Body of pancreas (tissue), 4 donors: ENCODE results near the gene CYP4V2. TPM values are rescaled to one million over a fixed set of nuclear protein-coding genes. Genes with fewer than 3 reads are reported as not detected.

Source experiments
- ATAC-seq: fragments of 150-250 bp; one replicate; pipeline ENCODE4 v1.9.1; 2016
- DNase-seq, 4 donors: peaks; one replicate each; pipeline ENCODE4 v3.0.0-alpha.2; 2019
- H3K27ac ChIP-seq, 4 donors: fragments of 200-600 bp; sonication (generic); 1 replicate in 3 of 4; 2 replicates in 1 of 4; pipeline versions ENCODE4 v1.5.1 to v1.6.1; 2016 to 2019; ENCODE audit warnings: mild to moderate bottlenecking in 1 of 4, mixed read lengths in 1 of 4, moderate library complexity in 1 of 4
- H3K27me3 ChIP-seq, 2 donors: fragments of 200-600 bp; sonication (generic); one replicate each; pipeline ENCODE4 v1.6.0; 2016; ENCODE audit warnings: mild to moderate bottlenecking in 1 of 2
- H3K36me3 ChIP-seq, 2 donors: fragments of 200-600 bp; sonication (generic); replicated peaks in 1 of 2; 2 replicates each; pipeline ENCODE4 v1.5.1; 2016; ENCODE audit warnings: low read depth in 2 of 2; ENCODE audit not compliant: insufficient read depth in 1 of 2
- H3K4me1 ChIP-seq: fragments of 200-600 bp; sonication (generic); one replicate; pipeline ENCODE4 v1.6.0; 2016
- H3K4me3 ChIP-seq, 2 donors: fragments of 200-600 bp; sonication (generic); 1 replicate in 1 of 2; 2 replicates in 1 of 2; pipeline ENCODE4 v1.5.1; 2016 to 2019
- H3K9me3 ChIP-seq, 3 donors: fragments of 200-600 bp; sonication (generic); 1 replicate in 2 of 3; 2 replicates in 1 of 3; pipeline ENCODE4 v1.5.1; 2016
- POLR2A ChIP-seq, 3 donors: fragments of 450-650 bp; IDR thresholded peaks; one replicate each; pipeline ENCODE4 v1.6.1; 2016; ENCODE audit warnings: antibody characterized with exemption in 3 of 3, mild to moderate bottlenecking in 2 of 3
- WGBS, 2 donors: methylation state at CpG; one replicate each; pipeline ENCODE4 v1.1.5; 2017; 5-methylcytosine and 5-hydroxymethylcytosine counted together
- intact Hi-C: fragments of 100-400 bp; cut with DNase I; formaldehyde crosslinking; loops from one replicate; pipeline ENCODE4 v1.15.1; 2023
- total RNA-seq, 2 donors: library from RNA; depleted of rRNA; stranded (reverse); fragments of >200 nt; gene quantifications; one replicate each; pipeline ENCODE4 v1.1.0, GENCODE V29; 2016
- TF ChIP-seq, protein P1 (sequence below), 7 experiments: fragments of 450-650 bp in 4 of 7; fragments of 200-600 bp in 3 of 7; sonication (generic) in 3 of 7; IDR thresholded peaks; one replicate each; pipeline ENCODE4 v1.5.1; 2016 to 2019; ENCODE audit warnings: antibody characterized with exemption in 7 of 7

Gene CYP4V2
- total RNA-seq, 2 donors from 2014 or later, result 62.8 to 65.3 TPM

GRCh38 chr4:186190581-186191199, 677 bp upstream of the CYP4V2 start:
- Histone ChIP-seq H3K9me3 (no peaks in the 10 kb centered on the region), H3K27me3 (no peaks in the 10 kb centered on the region), H3K27ac (peak overlapping the region; percentile 93 to 98 (median 94)), H3K4me1 (peaks cover 28% of the 10 kb centered on the region), H3K4me3 (peak overlapping the region; percentile 43 to 87), H3K36me3 (no peaks in the 10 kb centered on the region)
- intact Hi-C loops, result no loop called here
- DNase-seq (peak in 1 of 4 donors; percentile 61), ATAC-seq (peak; percentile 55)
- 0 to 1% methylated on average over 25 to 34 of the region's 34 CpGs for WGBS, 2 donors
- TF ChIP-seq, protein P1, sequence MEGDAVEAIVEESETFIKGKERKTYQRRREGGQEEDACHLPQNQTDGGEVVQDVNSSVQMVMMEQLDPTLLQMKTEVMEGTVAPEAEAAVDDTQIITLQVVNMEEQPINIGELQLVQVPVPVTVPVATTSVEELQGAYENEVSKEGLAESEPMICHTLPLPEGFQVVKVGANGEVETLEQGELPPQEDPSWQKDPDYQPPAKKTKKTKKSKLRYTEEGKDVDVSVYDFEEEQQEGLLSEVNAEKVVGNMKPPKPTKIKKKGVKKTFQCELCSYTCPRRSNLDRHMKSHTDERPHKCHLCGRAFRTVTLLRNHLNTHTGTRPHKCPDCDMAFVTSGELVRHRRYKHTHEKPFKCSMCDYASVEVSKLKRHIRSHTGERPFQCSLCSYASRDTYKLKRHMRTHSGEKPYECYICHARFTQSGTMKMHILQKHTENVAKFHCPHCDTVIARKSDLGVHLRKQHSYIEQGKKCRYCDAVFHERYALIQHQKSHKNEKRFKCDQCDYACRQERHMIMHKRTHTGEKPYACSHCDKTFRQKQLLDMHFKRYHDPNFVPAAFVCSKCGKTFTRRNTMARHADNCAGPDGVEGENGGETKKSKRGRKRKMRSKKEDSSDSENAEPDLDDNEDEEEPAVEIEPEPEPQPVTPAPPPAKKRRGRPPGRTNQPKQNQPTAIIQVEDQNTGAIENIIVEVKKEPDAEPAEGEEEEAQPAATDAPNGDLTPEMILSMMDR (IDR thresholded peaks at IDR 0.05), result no peak
- TF ChIP-seq POLR2A (IDR thresholded peaks at IDR 0.05), result no peak

- Histone ChIP-seq H3K9me3 (no peaks in the 10 kb centered on the region), H3K4me1 (peaks cover 28% of the 10 kb centered on the region), H3K36me3 (peaks cover 0 to 1% of the 10 kb centered on the region in 2 donors), H3K27me3 (no peaks in the 10 kb centered on the region), H3K4me3 (peak overlapping the region; percentile 43 to 87), H3K27ac (peak overlapping the region; percentile 93 to 98 (median 94))
- DNase-seq (peak; percentile 31 to 47 (median 38)), ATAC-seq (peak; percentile 25)
- WGBS, 2 donors, result 0% methylated on average over 9 to 22 of the region's 22 CpGs
- TF ChIP-seq, protein P1 (IDR thresholded peaks at IDR 0.05), result no peak
- peak in 1 of 3 donors; percentile 23 for TF ChIP-seq POLR2A (IDR thresholded peaks at IDR 0.05)
- intact Hi-C loops, result no loop called here
These were observed 772 bp downstream of the CYP4V2 start for GRCh38 chr4:186192066-186192612.

GRCh38 chr4:186193851-186194250, 2.5 kb downstream of the CYP4V2 start:
- H3K27ac ChIP-seq, result no peak overlapping the region
- no peaks in the 10 kb centered on the region for H3K27me3 ChIP-seq
- no peak for TF ChIP-seq POLR2A (IDR thresholded peaks at IDR 0.05)
- TF ChIP-seq, protein P1 (IDR thresholded peaks at IDR 0.05), result no peak
- intact Hi-C loops, result no loop called here
- ATAC-seq, result no peak
- peaks cover 0 to 3% of the 10 kb centered on the region in 2 donors for H3K36me3 ChIP-seq
- no peaks in the 10 kb centered on the region for H3K9me3 ChIP-seq
- no peak overlapping the region for H3K4me3 ChIP-seq
- 82 to 93% methylated on average over 5 of the region's 5 CpGs for WGBS, 2 donors
- no peak for DNase-seq
- H3K4me1 ChIP-seq, result peaks cover 28% of the 10 kb centered on the region

DNA sequence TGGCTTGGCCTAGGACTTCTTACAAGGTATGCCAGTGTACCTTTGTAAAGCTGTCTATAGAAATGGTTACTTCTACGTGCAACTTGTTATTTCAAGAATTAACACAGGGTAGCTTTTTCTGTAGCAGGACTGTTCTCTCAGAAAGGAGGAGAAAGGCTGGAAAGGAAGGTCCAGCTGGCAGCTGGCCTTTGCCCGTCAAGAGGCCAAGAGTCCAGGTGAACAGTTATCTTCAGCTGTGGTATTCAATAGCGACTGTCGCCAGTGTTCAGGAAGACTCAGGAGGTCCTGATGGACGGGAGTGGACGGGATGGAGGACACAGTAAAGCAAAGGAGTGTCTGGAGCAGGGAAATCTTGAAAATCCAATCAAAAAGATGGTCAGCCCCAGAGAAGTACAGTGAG, 4.7 kb downstream of the CYP4V2 start:
- DNase-seq, result no peak
- no peaks in the 10 kb centered on the region for H3K27me3 ChIP-seq
- no peak for ATAC-seq
- intact Hi-C loops, result no loop called here
- WGBS, 2 donors, result 82 to 87% methylated on average over 6 of the region's 6 CpGs
- peaks cover 0 to 3% of the 10 kb centered on the region in 2 donors for H3K36me3 ChIP-seq
- H3K27ac ChIP-seq, result no peak overlapping the region
- TF ChIP-seq, protein P1 (IDR thresholded peaks at IDR 0.05), result no peak
- no peak for TF ChIP-seq POLR2A (IDR thresholded peaks at IDR 0.05)
- peaks cover 11% of the 10 kb centered on the region for H3K4me1 ChIP-seq
- no peaks in the 10 kb centered on the region for H3K9me3 ChIP-seq
- no peak overlapping the region for H3K4me3 ChIP-seq

- Histone ChIP-seq H3K4me1 (no peaks in the 10 kb centered on the region), H3K27me3 (no peaks in the 10 kb centered on the region), H3K4me3 (no peak overlapping the region), H3K27ac (no peak overlapping the region), H3K9me3 (no peaks in the 10 kb centered on the region), H3K36me3 (peaks cover 0 to 3% of the 10 kb centered on the region in 2 donors)
- WGBS, 2 donors, result 88% methylated on average over 6 of the region's 6 CpGs
- no peak for DNase-seq
- ATAC-seq, result no peak
- intact Hi-C loops, result no loop called here
- no peak for TF ChIP-seq POLR2A (IDR thresholded peaks at IDR 0.05)
- TF ChIP-seq, protein P1 (IDR thresholded peaks at IDR 0.05), result no peak
These were observed 9.1 kb downstream of the CYP4V2 start for GRCh38 chr4:186200516-186200915.
